Left cardiac atrium (tissue), 4 donors: ENCODE data around the gene NRIP1. TPM values are rescaled to one million over a fixed set of nuclear protein-coding genes. Genes with fewer than 3 reads are reported as not detected.
"Not testable (repeated sequence)": the region's sequence is repeated elsewhere in the genome, so short reads cannot be mapped to it uniquely, and the experiment has no call there.

Source experiments
- ATAC-seq, 2 donors: fragments of 200-7000 bp; cut with Tn5 transposase; one replicate each; pipeline ENCODE4 v1.9.1; 2020; ENCODE audit warnings: mild to moderate bottlenecking in 2 of 2, moderate library complexity in 2 of 2
- DNase-seq: peaks from one replicate; pipeline ENCODE4 v3.0.0-alpha.2; 2020
- intact Hi-C, 2 donors: fragments of 100-400 bp; cut with DNase I; formaldehyde crosslinking; loops; one replicate each; pipeline versions ENCODE4 v1.14.1 to v1.15.1; 2022 to 2023
- total RNA-seq, 2 donors: library from RNA; stranded (reverse); fragmentation: NEBNext Ultra II Directional; extraction: Animal tissue kit (Norgen Biotek cat#: 25700); gene quantifications; one replicate each; pipeline ENCODE4 v1.2.1, GENCODE V29; 2021
- donor health status: DM: no; HTN: yes; CAD: no.
- donor health status: DM: no; HTN: yes; CAD: no; lungs with severe emphysema.
- donor health status: DM: yes; HTN: yes; CAD: no.
- donor health status: Dilated cardiomyopathy.

NRIP1 gene
- total RNA-seq, 2 donors from 2014 or later, result 30.1 to 36.4 TPM

- ATAC-seq, result no peak
- intact Hi-C loops, result no loop called here
- no peak for DNase-seq
Observed at GRCh38 chr21:15050568-15051377, 14.0 kb downstream of the NRIP1 start.

GRCh38 chr21:15045017-15045416, 19.8 kb downstream of the NRIP1 start:
- DNase-seq (no peak), ATAC-seq (no peak)
- intact Hi-C loops, result no loop called here

GRCh38 chr21:15042531-15042930, 22.3 kb downstream of the NRIP1 start:
- DNase-seq, result no peak
- intact Hi-C loops, result no loop called here
- no peak for ATAC-seq

GRCh38 chr21:15039607-15040299, 25.0 kb downstream of the NRIP1 start:
- DNase-seq, result no peak
- intact Hi-C loops, result no loop called here

GRCh38 chr21:15037900-15038293, 26.9 kb downstream of the NRIP1 start:
- DNase-seq (no peak), ATAC-seq (no peak)
- intact Hi-C loops, result no loop called here

More at GRCh38 chr21:15039607-15040299, 25.0 kb downstream of the NRIP1 start:
- no peak for ATAC-seq

GRCh38 chr21:15037095-15037899, 27.5 kb downstream of the NRIP1 start:
- DNase-seq (no peak), ATAC-seq (no peak)
- intact Hi-C loops, result no loop called here

- intact Hi-C loops, result no loop called here
- no peak for ATAC-seq
- DNase-seq, result no peak
Observed at GRCh38 chr21:15036189-15036588, 28.6 kb downstream of the NRIP1 start.

GRCh38 chr21:15034126-15034853, 30.5 kb downstream of the NRIP1 start:
- no peak for DNase-seq
- intact Hi-C loops, result no loop called here
- no peak for ATAC-seq

- DNase-seq, result no peak
- no peak for ATAC-seq
- intact Hi-C loops, result no loop called here
Observed at GRCh38 chr21:15031790-15032357, 32.9 kb downstream of the NRIP1 start.

- intact Hi-C loops, ATAC-seq, DNase-seq: not testable (repeated sequence)
Observed at GRCh38 chr21:15031362-15031761, 33.4 kb downstream of the NRIP1 start.

GRCh38 chr21:15030861-15031260, 33.9 kb downstream of the NRIP1 start:
- DNase-seq, intact Hi-C loops, ATAC-seq: not testable (repeated sequence)

GRCh38 chr21:15029077-15029476, 35.7 kb downstream of the NRIP1 start:
- intact Hi-C loops, result no loop called here
- peak in 1 of 2 donors; percentile 21 for ATAC-seq
- DNase-seq, result no peak

GRCh38 chr21:15028186-15028585, 36.6 kb downstream of the NRIP1 start:
- intact Hi-C loops, result no loop called here
- peak in 1 of 2 donors; percentile 17 for ATAC-seq
- no peak for DNase-seq

- intact Hi-C loops, result no loop called here
- DNase-seq, result no peak
- ATAC-seq, result no peak
Observed at GRCh38 chr21:15027056-15027455, 37.7 kb downstream of the NRIP1 start.

- ATAC-seq (no peak), DNase-seq (no peak)
- intact Hi-C loops, result no loop called here
Observed at GRCh38 chr21:15026370-15026769, 38.4 kb downstream of the NRIP1 start.

GRCh38 chr21:15023776-15024175, 41.0 kb downstream of the NRIP1 start:
- ATAC-seq (no peak), DNase-seq (no peak)
- intact Hi-C loops, result no loop called here

GRCh38 chr21:15022608-15023261, 42.1 kb downstream of the NRIP1 start:
- DNase-seq, result no peak
- intact Hi-C loops, result no loop called here
- ATAC-seq, result no peak

- DNase-seq (no peak), ATAC-seq (no peak)
- intact Hi-C loops, result no loop called here
Observed at GRCh38 chr21:15020797-15021196, 44.0 kb downstream of the NRIP1 start.
